Gastrocnemius medialis (tissue), 4 donors: ENCODE data around the gene TUB.

ENCODE experiments used
- CTCF ChIP-seq, 5 experiments: fragments of 450-650 bp in 3 of 5; fragments of 200-600 bp in 2 of 5; sonication (generic) in 2 of 5; IDR thresholded peaks in 4 of 5; conservative IDR thresholded peaks in 1 of 5; 1 replicate in 4 of 5; 2 replicates in 1 of 5; pipeline ENCODE4 v1.5.1; 2016 to 2019; ENCODE audit warnings: antibody characterized with exemption in 5 of 5, mild to moderate bottlenecking in 3 of 5, moderate library complexity in 3 of 5
- POLR2A ChIP-seq, 2 donors: fragments of 450-650 bp; IDR thresholded peaks; one replicate each; pipeline ENCODE4 v1.6.1; 2017; ENCODE audit warnings: antibody characterized with exemption in 2 of 2, mild to moderate bottlenecking in 2 of 2, moderate library complexity in 2 of 2

- TF ChIP-seq CTCF (IDR thresholded peaks at IDR 0.05 in 4 of 5, conservative IDR thresholded peaks at IDR 0.05 in 1 of 5) = no peak
- no peak for TF ChIP-seq POLR2A (IDR thresholded peaks at IDR 0.05)
Observed at GRCh38 chr11:8056810-8057463, 24.1 kb upstream of the TUB start.
